ENCODE measurements around the gene LCN12. TPM values are rescaled to one million over a fixed set of nuclear protein-coding genes. Genes with fewer than 3 reads are reported as not detected.
A peak's percentile ranks its signal among the peaks of the same experiment; 100 is the strongest.

LCN12 gene
- total and polyA plus RNA-seq, 7 donors, result 1.2 to 3.0 TPM; not detected in 5

GRCh38 chr9:136941231-136942111 is 10.6 kb upstream of the LCN12 start:
- no peak overlapping the region for H3K27ac ChIP-seq
- H3K27me3 ChIP-seq, result no peaks in the 10 kb centered on the region
- peaks cover 34 to 55% (median 40%) of the 10 kb centered on the region in 4 donors for H3K36me3 ChIP-seq
- WGBS, 2 donors, result 93 to 96% methylated on average over 55 of the region's 55 CpGs
- H3K9me3 ChIP-seq, result no peaks in the 10 kb centered on the region
- H3K4me1 ChIP-seq, result peaks cover 0 to 27% (median 19%) of the 10 kb centered on the region in 4 donors
- no peak overlapping the region for H3K4me3 ChIP-seq
- intact Hi-C loops (cut with DNase I), result loop anchor here (5.0 kb wide), 1 partner anchor 54 kb away; the partner anchor contains the start of gene TRAF2
- DNase-seq, result no peak
- TF ChIP-seq POLR2A (IDR thresholded peaks at IDR 0.05), result no peak
- TF ChIP-seq POLR2AphosphoS5 (IDR thresholded peaks at IDR 0.05), result no peak
- TF ChIP-seq, protein P1, sequence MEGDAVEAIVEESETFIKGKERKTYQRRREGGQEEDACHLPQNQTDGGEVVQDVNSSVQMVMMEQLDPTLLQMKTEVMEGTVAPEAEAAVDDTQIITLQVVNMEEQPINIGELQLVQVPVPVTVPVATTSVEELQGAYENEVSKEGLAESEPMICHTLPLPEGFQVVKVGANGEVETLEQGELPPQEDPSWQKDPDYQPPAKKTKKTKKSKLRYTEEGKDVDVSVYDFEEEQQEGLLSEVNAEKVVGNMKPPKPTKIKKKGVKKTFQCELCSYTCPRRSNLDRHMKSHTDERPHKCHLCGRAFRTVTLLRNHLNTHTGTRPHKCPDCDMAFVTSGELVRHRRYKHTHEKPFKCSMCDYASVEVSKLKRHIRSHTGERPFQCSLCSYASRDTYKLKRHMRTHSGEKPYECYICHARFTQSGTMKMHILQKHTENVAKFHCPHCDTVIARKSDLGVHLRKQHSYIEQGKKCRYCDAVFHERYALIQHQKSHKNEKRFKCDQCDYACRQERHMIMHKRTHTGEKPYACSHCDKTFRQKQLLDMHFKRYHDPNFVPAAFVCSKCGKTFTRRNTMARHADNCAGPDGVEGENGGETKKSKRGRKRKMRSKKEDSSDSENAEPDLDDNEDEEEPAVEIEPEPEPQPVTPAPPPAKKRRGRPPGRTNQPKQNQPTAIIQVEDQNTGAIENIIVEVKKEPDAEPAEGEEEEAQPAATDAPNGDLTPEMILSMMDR (IDR thresholded peaks at IDR 0.05), result no peak
- TF ChIP-seq EP300 (IDR thresholded peaks at IDR 0.05), result no peak

DNA sequence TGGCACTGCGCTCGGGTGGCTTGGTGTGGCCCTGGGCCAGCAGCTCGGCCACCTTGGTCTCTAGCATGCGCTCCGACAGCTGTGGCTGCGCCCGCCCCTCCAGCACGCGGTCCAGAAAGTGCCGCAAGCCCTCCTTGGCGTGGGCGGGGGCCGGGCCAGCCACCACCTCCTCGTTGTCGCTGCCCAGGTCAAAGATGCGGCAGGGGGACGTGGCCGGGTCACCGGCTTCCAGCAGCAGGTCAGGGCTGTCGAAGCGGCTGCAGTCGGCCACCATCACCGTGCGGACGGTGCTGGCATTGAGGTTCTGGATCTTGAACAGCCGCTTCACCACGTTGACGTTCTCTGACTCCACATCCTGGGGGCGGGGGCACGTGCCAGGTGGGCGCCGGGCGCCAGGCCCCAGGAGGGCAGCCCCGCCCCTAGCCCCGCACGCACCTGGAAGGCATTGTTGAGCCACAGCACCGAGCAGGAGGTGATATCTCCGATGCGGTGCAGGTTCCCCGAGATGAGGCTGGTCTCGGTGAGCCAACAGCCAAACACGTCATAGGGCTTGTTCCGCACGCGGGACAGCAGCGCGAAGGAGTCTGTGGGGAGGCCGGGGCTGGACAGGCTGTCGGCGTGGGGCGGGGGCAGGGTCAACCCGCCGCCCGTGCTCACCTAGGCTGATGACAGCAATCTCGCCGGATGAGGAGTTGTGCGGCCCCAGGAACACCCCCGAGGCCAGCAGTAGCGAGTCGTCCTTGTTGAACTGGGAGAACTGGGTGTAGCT is 9.8 kb upstream of the LCN12 start:
- no peak overlapping the region for H3K4me3 ChIP-seq
- no peaks in the 10 kb centered on the region for H3K27me3 ChIP-seq
- H3K36me3 ChIP-seq, result peaks cover 34 to 49% (median 40%) of the 10 kb centered on the region in 4 donors
- no peak overlapping the region for H3K27ac ChIP-seq
- H3K4me1 ChIP-seq, result peaks cover 0 to 27% (median 19%) of the 10 kb centered on the region in 4 donors
- DNase-seq, result peak; percentile 67
- no peaks in the 10 kb centered on the region for H3K9me3 ChIP-seq
- 93 to 95% methylated on average over 60 of the region's 60 CpGs for WGBS, 2 donors
- intact Hi-C loops (cut with DNase I), result loop anchor here (5.0 kb wide), 1 partner anchor 55 kb away; the partner anchor contains the start of gene TRAF2
- no peak for TF ChIP-seq POLR2A (IDR thresholded peaks at IDR 0.05)
- TF ChIP-seq, protein P1 (IDR thresholded peaks at IDR 0.05), result no peak
- no peak for TF ChIP-seq POLR2AphosphoS5 (IDR thresholded peaks at IDR 0.05)
- TF ChIP-seq EP300 (IDR thresholded peaks at IDR 0.05), result no peak

GRCh38 chr9:136942881-136943230 is 9.2 kb upstream of the LCN12 start:
- 92 to 94% methylated on average over 16 of the region's 16 CpGs for WGBS, 2 donors
- no peaks in the 10 kb centered on the region for H3K9me3 ChIP-seq
- H3K27ac ChIP-seq, result peak overlapping the region in 1 of 4 donors; percentile 94
- peak overlapping the region in 2 of 4 donors; percentile 81 to 96 for H3K4me3 ChIP-seq
- no peak for DNase-seq
- intact Hi-C loops (cut with DNase I), result loop anchor here (5.0 kb wide), 1 partner anchor 56 kb away; the partner anchor contains the start of gene TRAF2
- peaks cover 0 to 27% (median 19%) of the 10 kb centered on the region in 4 donors for H3K4me1 ChIP-seq
- TF ChIP-seq POLR2AphosphoS5 (IDR thresholded peaks at IDR 0.05), result no peak
- no peaks in the 10 kb centered on the region for H3K27me3 ChIP-seq
- peaks cover 34 to 45% (median 40%) of the 10 kb centered on the region in 4 donors for H3K36me3 ChIP-seq

DNA sequence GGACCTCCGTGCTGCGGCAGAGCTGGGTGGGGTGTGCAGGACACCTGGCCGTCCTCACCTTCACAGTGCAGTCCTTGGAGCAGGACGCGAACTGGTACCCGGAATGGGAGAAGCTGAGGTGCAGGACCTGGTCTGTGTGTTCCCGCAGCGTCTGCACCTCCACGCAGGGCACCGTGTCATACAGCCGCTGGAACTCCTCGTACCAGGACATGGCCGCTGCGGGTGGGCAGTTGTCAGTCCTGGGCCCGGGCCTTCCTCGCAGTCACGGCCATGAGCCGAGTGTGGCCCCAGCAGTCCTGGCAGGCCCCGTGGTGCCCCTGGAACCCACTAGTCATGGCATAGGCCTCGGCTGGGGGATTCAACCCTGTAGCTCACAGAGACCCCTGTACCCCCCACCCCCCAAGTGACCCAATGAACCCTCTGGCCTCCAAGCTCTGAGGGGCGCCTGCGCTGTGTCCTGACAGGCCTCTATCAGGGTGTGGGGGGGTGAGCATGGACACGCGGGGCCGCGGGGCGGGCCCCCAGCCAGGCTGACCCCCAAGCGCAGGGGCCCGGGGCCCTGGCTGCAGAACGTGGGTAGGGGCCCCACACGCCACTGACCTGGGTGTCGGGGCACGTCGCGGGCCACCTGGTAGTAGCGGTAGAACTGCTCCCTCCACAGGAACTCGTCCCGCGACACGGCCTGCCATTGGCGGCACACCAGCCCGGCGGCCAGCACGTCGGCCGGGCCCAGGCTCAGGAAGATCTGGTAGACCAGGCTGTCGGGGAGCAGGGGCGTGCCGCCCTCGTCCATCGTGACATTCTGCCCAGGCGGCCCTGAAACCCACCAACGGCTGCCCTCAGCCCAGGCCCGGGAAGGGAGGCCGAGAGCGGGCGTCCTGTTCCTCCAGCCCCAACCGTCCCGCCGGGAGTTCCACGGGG is 8.5 kb upstream of the LCN12 start:
- Histone ChIP-seq H3K9me3 (no peaks in the 10 kb centered on the region), H3K27ac (peak overlapping the region; percentile 84 to 96 (median 92)), H3K27me3 (no peaks in the 10 kb centered on the region), H3K4me3 (peak overlapping the region; percentile 74 to 99 (median 88)), H3K4me1 (peaks cover 0 to 27% (median 19%) of the 10 kb centered on the region in 4 donors), H3K36me3 (peaks cover 34 to 45% (median 40%) of the 10 kb centered on the region in 4 donors)
- intact Hi-C loops (cut with DNase I), result loop anchor here (1.0 to 5.0 kb wide), 5 partner anchors 56 to 156 kb away; partner anchors contain the start of genes ABCA2, AJM1, EDF1 and TRAF2
- DNase-seq, result peak; percentile 74
- WGBS, 2 donors, result 9 to 22% methylated on average over 61 of the region's 61 CpGs
- TF ChIP-seq, protein P1 (IDR thresholded peaks at IDR 0.05), result no peak
- TF ChIP-seq POLR2AphosphoS5 (IDR thresholded peaks at IDR 0.05) (no peak), POLR2A (IDR thresholded peaks at IDR 0.05) (no peak)
